HepG2 (cell line): ENCODE data around the gene PIEZO1. TPM values are rescaled to one million over a fixed set of nuclear protein-coding genes. Genes with fewer than 3 reads are reported as not detected.
A peak's percentile ranks its signal among the peaks of the same experiment; 100 is the strongest.

ENCODE experiments used
- DNMT3B ChIP-seq: conservative IDR thresholded peaks from 2 replicates; pipeline ENCODE4 v1.6.1; 2016; ENCODE audit warnings: missing biosample characterization, control low read depth
- FLYWCH1 ChIP-seq: sonication (generic); formaldehyde crosslinking; IDR thresholded peaks from 2 replicates; pipeline ENCODE4 v1.8.1; 2023; ENCODE audit warnings: mild to moderate bottlenecking, missing genetic modification reagents
- FOXO1 ChIP-seq: sonication (generic); formaldehyde crosslinking; IDR thresholded peaks from 2 replicates; pipeline ENCODE4 v1.4.0; 2020; ENCODE audit warnings: missing genetic modification reagents
- HHEX ChIP-seq: IDR thresholded peaks from 2 replicates; pipeline ENCODE4 v1.6.1; 2016; ENCODE audit warnings: control low read depth
- MATR3 ChIP-seq: sonication (generic); formaldehyde crosslinking; IDR thresholded peaks from 2 replicates; pipeline ENCODE4 v1.4.0; 2020; ENCODE audit warnings: missing genetic modification reagents
- MXD4 ChIP-seq: IDR thresholded peaks from 2 replicates; pipeline ENCODE4 v1.6.1; 2016; ENCODE audit warnings: mild to moderate bottlenecking, missing biosample characterization, missing genetic modification reagents
- NAIF1 ChIP-seq: sonication (generic); formaldehyde crosslinking; IDR thresholded peaks from 2 replicates; pipeline ENCODE4 v1.5.0; 2020; ENCODE audit warnings: mild to moderate bottlenecking, missing genetic modification reagents, borderline replicate concordance
- PAX8 ChIP-seq: sonication (generic); formaldehyde crosslinking; IDR thresholded peaks from 2 replicates; pipeline ENCODE4 v1.8.0; 2022; ENCODE audit warnings: mild to moderate bottlenecking, missing genetic modification reagents, borderline replicate concordance
- POLR2G ChIP-seq: fragments of 200-400 bp; formaldehyde crosslinking; IDR thresholded peaks from 2 replicates; pipeline ENCODE4 v1.6.1; 2018; ENCODE audit warnings: mild to moderate bottlenecking, low read depth, low read length, moderate library complexity
- RFX1 ChIP-seq: fragments of 450-650 bp; IDR thresholded peaks from 2 replicates; pipeline ENCODE4 v1.6.1; 2017
- SALL2 ChIP-seq: sonication (generic); formaldehyde crosslinking; IDR thresholded peaks from 2 replicates; pipeline ENCODE4 v1.8.1; 2023; ENCODE audit warnings: mild to moderate bottlenecking, missing genetic modification reagents, inconsistent platforms
- TAF1 ChIP-seq: sonication (generic); formaldehyde crosslinking; IDR thresholded peaks from 2 replicates; pipeline ENCODE4 v1.4.0; 2020; ENCODE audit warnings: missing genetic modification reagents
- ZFP90 ChIP-seq: sonication (generic); formaldehyde crosslinking; IDR thresholded peaks from 2 replicates; pipeline ENCODE4 v1.8.0; 2022; ENCODE audit warnings: missing genetic modification reagents, mild to moderate bottlenecking, inconsistent platforms, borderline replicate concordance
- ZNF207 ChIP-seq: fragments of 450-650 bp; IDR thresholded peaks from 2 replicates; pipeline ENCODE4 v1.6.1; 2016; ENCODE audit warnings: antibody characterized with exemption, borderline replicate concordance
- ZNF34 ChIP-seq: sonication (generic); formaldehyde crosslinking; IDR thresholded peaks from 2 replicates; pipeline ENCODE4 v1.4.0; 2020; ENCODE audit warnings: mild to moderate bottlenecking, missing genetic modification reagents, borderline replicate concordance
- ZNF432 ChIP-seq: sonication (generic); formaldehyde crosslinking; IDR thresholded peaks from 2 replicates; pipeline ENCODE4 v1.5.0; 2020; ENCODE audit warnings: missing genetic modification reagents, mild to moderate bottlenecking, borderline replicate concordance
- ZNF550 ChIP-seq: sonication (generic); formaldehyde crosslinking; IDR thresholded peaks from 2 replicates; pipeline ENCODE4 v1.4.0; 2020; ENCODE audit warnings: mild to moderate bottlenecking, missing genetic modification reagents, borderline replicate concordance
- ZNF792 ChIP-seq: IDR thresholded peaks from 2 replicates; pipeline ENCODE4 v1.6.1; 2016
- ZNF850 ChIP-seq: sonication (generic); formaldehyde crosslinking; conservative IDR thresholded peaks from 2 replicates; pipeline ENCODE4 v1.9.0; 2021; ENCODE audit warnings: mild to moderate bottlenecking, missing genetic modification reagents
- polyA plus RNA-seq, 8 experiments: library from polyadenylated mRNA; depleted of rRNA in 3 of 8; stranded (reverse) in 7 of 8; unstranded in 1 of 8; fragments of >200 nt; fragmentation: Illumina TruSeq in 4 of 8; extraction: Trizol in 4 of 8; gene quantifications; 2 replicates each; pipeline versions ENCODE4 v1.2.1 to v1.2.3, GENCODE V29; 2011 to 2016; ENCODE audit warnings: low read depth in 4 of 8, missing spikeins in 1 of 8, mixed read lengths in 1 of 8; ENCODE audit not compliant: insufficient read depth in 1 of 8
- total RNA-seq, 5 experiments: library from RNA; depleted of rRNA; stranded (reverse); fragments of >200 nt; fragmentation: Illumina TruSeq; extraction: Trizol; gene quantifications; 2 replicates each; pipeline ENCODE4 v1.2.3, GENCODE V29; 2016; ENCODE audit warnings: low read depth in 1 of 5
- TF ChIP-seq, protein P1 (sequence below): sonication (generic); formaldehyde crosslinking; IDR thresholded peaks from 2 replicates; pipeline ENCODE4 v1.5.1; 2020; ENCODE audit warnings: missing genetic modification reagents, mild to moderate bottlenecking, borderline replicate concordance
- TF ChIP-seq, protein P2 (sequence below): sonication (generic); formaldehyde crosslinking; IDR thresholded peaks from 2 replicates; pipeline ENCODE4 v1.4.0; 2020; ENCODE audit warnings: mild to moderate bottlenecking, missing genetic modification reagents
- TF ChIP-seq, protein P3 (sequence below): IDR thresholded peaks from 2 replicates; pipeline ENCODE4 v1.6.1; 2018; ENCODE audit warnings: missing genetic modification reagents, mild to moderate bottlenecking, missing compliant biosample characterization
- TF ChIP-seq, protein P4 (sequence below): sonication (generic); formaldehyde crosslinking; IDR thresholded peaks from 2 replicates; pipeline ENCODE4 v1.4.0; 2020; ENCODE audit warnings: mild to moderate bottlenecking, missing genetic modification reagents
- TF ChIP-seq, protein P5 (sequence below): sonication (generic); formaldehyde crosslinking; IDR thresholded peaks from 2 replicates; pipeline ENCODE4 v1.8.0; 2023; ENCODE audit warnings: mild to moderate bottlenecking, missing genetic modification reagents

Gene PIEZO1
- total and polyA plus RNA-seq, 2 of the 13 experiments (the other 11 are each of a cell fraction or from before 2014, with no cell fraction given), result 67.9 to 85.0 TPM

DNA sequence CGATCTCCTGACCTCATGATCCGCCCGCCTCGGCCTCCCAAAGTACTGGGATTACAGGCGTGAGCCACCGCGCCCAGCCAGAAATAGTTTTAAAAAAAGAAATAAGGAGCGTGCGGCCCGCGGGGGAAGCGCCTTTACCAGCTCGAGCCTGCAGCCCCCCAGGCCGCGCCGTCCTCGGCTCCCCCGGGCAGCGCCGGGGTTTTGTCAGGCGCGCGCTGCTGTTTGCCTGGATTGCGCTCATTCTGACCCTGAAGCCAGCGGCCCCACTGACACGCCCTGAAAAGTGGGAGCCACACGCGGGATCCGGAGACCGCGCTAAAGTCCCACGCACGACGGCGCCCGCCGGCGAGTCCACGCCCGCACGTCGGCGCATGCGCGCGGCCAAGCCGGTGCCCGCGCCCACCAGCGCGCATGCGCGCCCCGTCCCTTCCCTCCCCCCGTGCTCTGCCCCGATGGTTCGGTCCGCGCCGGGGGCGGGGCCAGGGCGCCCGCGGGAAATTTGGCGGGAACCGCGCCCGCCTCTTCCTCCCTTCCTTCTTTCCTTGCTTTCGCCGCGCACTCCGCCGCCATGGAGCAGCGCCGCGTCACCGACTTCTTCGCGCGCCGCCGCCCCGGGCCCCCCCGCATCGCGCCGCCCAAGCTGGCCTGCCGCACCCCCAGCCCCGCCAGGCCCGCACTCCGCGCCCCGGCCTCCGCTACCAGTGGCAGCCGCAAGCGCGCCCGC lies 18.4 kb upstream of the PIEZO1 start, which contains the start of gene CDT1 (continued):
- TF ChIP-seq HHEX (CRISPR knock-in tag), result no peak
- no peak for TF ChIP-seq NAIF1 (CRISPR knock-in tag)
- TF ChIP-seq, protein P1, sequence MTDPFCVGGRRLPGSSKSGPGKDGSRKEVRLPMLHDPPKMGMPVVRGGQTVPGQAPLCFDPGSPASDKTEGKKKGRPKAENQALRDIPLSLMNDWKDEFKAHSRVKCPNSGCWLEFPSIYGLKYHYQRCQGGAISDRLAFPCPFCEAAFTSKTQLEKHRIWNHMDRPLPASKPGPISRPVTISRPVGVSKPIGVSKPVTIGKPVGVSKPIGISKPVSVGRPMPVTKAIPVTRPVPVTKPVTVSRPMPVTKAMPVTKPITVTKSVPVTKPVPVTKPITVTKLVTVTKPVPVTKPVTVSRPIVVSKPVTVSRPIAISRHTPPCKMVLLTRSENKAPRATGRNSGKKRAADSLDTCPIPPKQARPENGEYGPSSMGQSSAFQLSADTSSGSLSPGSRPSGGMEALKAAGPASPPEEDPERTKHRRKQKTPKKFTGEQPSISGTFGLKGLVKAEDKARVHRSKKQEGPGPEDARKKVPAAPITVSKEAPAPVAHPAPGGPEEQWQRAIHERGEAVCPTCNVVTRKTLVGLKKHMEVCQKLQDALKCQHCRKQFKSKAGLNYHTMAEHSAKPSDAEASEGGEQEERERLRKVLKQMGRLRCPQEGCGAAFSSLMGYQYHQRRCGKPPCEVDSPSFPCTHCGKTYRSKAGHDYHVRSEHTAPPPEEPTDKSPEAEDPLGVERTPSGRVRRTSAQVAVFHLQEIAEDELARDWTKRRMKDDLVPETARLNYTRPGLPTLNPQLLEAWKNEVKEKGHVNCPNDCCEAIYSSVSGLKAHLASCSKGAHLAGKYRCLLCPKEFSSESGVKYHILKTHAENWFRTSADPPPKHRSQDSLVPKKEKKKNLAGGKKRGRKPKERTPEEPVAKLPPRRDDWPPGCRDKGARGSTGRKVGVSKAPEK (CRISPR knock-in tag), result no peak
- no peak for TF ChIP-seq MATR3 (CRISPR knock-in tag)
- no peak for TF ChIP-seq DNMT3B
- no peak for TF ChIP-seq ZNF34
- TF ChIP-seq ZNF432 (CRISPR knock-in tag), result no peak
- TF ChIP-seq, protein P2, sequence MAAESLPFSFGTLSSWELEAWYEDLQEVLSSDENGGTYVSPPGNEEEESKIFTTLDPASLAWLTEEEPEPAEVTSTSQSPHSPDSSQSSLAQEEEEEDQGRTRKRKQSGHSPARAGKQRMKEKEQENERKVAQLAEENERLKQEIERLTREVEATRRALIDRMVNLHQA (CRISPR knock-in tag), result no peak
- no peak for TF ChIP-seq ZNF207
- peak; percentile 85; the same call in 1 of the 2 replicates for TF ChIP-seq SALL2
- peak; percentile 59 for TF ChIP-seq TAF1 (CRISPR knock-in tag)
- no peak for TF ChIP-seq FOXO1 (CRISPR knock-in tag)
- TF ChIP-seq MXD4, result no peak
- TF ChIP-seq, protein P3, sequence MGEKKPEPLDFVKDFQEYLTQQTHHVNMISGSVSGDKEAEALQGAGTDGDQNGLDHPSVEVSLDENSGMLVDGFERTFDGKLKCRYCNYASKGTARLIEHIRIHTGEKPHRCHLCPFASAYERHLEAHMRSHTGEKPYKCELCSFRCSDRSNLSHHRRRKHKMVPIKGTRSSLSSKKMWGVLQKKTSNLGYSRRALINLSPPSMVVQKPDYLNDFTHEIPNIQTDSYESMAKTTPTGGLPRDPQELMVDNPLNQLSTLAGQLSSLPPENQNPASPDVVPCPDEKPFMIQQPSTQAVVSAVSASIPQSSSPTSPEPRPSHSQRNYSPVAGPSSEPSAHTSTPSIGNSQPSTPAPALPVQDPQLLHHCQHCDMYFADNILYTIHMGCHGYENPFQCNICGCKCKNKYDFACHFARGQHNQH (CRISPR knock-in tag), result peak; percentile 50; the same call in 1 of the 2 replicates
- no peak for TF ChIP-seq FLYWCH1 (CRISPR knock-in tag)
- no peak for TF ChIP-seq ZNF550
- no peak for TF ChIP-seq RFX1
- TF ChIP-seq PAX8, result 0 out of 2 replicates have a peak, but pooled peaks have one; percentile 82
- TF ChIP-seq ZNF792 (CRISPR knock-in tag), result no peak
- peak; percentile 74 for TF ChIP-seq POLR2G
- TF ChIP-seq, protein P4, sequence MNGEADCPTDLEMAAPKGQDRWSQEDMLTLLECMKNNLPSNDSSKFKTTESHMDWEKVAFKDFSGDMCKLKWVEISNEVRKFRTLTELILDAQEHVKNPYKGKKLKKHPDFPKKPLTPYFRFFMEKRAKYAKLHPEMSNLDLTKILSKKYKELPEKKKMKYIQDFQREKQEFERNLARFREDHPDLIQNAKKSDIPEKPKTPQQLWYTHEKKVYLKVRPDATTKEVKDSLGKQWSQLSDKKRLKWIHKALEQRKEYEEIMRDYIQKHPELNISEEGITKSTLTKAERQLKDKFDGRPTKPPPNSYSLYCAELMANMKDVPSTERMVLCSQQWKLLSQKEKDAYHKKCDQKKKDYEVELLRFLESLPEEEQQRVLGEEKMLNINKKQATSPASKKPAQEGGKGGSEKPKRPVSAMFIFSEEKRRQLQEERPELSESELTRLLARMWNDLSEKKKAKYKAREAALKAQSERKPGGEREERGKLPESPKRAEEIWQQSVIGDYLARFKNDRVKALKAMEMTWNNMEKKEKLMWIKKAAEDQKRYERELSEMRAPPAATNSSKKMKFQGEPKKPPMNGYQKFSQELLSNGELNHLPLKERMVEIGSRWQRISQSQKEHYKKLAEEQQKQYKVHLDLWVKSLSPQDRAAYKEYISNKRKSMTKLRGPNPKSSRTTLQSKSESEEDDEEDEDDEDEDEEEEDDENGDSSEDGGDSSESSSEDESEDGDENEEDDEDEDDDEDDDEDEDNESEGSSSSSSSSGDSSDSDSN (CRISPR knock-in tag), result peak; percentile 33; the same call in 1 of the 2 replicates
- TF ChIP-seq ZNF850, result no peak
- TF ChIP-seq, protein P5, sequence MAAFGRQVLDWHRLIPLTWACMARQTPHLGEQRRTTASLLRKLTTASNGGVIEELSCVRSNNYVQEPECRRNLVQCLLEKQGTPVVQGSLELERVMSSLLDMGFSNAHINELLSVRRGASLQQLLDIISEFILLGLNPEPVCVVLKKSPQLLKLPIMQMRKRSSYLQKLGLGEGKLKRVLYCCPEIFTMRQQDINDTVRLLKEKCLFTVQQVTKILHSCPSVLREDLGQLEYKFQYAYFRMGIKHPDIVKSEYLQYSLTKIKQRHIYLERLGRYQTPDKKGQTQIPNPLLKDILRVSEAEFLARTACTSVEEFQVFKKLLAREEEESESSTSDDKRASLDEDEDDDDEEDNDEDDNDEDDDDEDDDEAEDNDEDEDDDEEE (CRISPR knock-in tag), result peak; percentile 93; the same call in 1 of the 2 replicates
- TF ChIP-seq ZFP90 (CRISPR knock-in tag), result peak; percentile 92
